Measurements from ENCODE around the gene MPP4.

Gene MPP4, protein sequence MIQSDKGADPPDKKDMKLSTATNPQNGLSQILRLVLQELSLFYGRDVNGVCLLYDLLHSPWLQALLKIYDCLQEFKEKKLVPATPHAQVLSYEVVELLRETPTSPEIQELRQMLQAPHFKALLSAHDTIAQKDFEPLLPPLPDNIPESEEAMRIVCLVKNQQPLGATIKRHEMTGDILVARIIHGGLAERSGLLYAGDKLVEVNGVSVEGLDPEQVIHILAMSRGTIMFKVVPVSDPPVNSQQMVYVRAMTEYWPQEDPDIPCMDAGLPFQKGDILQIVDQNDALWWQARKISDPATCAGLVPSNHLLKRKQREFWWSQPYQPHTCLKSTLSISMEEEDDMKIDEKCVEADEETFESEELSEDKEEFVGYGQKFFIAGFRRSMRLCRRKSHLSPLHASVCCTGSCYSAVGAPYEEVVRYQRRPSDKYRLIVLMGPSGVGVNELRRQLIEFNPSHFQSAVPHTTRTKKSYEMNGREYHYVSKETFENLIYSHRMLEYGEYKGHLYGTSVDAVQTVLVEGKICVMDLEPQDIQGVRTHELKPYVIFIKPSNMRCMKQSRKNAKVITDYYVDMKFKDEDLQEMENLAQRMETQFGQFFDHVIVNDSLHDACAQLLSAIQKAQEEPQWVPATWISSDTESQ

DNA sequence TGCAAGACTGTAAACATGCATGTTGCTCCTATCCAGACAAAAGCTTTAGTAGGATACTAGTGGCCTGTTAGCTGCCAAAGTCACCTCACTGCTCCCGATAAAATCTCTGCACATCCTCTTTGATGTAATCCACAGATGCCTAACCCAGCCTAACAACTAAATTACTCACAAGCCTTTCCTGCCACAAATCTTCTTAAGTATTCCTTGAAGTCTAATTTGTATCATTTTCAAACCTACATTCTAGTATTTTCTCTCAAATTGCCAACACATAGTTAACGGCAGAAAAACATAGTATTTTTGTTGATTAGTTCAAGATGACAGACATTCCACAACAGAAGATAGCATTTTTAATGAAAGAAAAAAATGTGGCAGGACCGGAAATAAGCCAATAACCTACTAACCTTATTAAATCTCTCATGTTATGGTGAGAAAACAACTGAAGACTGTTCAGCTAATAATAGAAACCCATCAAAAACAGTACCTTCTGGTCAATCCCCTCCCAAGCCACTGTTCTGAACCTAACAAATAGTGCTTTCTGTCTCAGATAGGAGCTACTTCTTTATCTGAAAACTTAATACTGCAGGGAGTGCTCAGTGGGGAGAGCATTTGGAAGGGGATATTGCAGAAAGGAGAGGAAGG lies at the start of gene MPP4:
Gene MPP4 (minus strand): TSS at position 57 of the 639 bp plus-strand sequence. CDS start 4,690 bp downstream, outside the sequence.
- DNase-seq = no peak

GRCh38 chr2:201746551-201746950 lies 48.1 kb upstream of the MPP4 start:
- DNase-seq = no peak

DNA sequence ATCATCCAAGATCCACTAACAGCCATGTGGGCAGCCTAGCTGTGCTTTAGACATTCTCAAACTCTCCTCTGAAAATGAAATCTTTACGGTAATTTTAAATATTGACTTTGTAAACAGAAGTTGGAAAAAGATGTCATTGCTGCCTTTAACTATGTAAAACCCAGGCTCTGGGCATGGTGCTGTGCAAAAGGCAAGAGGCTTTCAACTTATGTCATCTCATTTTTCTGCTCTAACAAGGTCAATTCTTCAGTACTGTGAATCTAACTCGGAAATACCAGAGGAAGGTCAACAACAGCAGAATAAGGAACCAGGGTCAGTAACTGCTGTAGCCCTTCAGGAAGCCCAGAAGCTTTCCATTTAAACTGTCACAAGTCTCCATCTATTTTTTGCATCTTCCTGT lies 37.0 kb upstream of the MPP4 start:
- no peak for DNase-seq

DNA sequence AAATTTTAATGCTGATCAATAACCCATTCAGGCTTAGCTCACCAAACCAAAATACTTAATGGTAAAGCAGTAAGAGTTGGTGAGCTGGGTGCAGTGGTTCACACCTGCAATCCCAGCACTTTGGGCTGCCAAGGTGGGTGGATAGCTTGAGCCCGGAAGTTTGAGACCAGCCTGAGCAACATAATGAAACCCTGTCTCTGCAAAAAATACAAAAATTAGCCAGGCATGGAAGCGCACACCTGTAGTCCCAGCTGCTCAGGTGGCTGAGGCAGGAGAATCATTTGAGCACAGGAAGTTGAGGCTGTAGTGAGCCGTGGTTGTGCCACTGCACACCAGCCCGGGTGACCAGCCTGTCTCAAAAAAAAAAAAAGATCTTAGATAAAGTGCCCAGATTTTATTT lies 35.7 kb upstream of the MPP4 start:
- no peak for DNase-seq

GRCh38 chr2:201733544-201733943 lies 35.1 kb upstream of the MPP4 start:
- no peak for DNase-seq

GRCh38 chr2:201730651-201731285 lies 32.3 kb upstream of the MPP4 start:
- no peak for DNase-seq

- no peak for DNase-seq
Measured at GRCh38 chr2:201715459-201715858, 17.0 kb upstream of the MPP4 start.

- DNase-seq = no peak
Measured at GRCh38 chr2:201712726-201713125, 14.3 kb upstream of the MPP4 start.

- no peak for DNase-seq
Measured at GRCh38 chr2:201709747-201710146, 11.3 kb upstream of the MPP4 start.

GRCh38 chr2:201709049-201709448 lies 10.6 kb upstream of the MPP4 start:
- no peak for DNase-seq

GRCh38 chr2:201707753-201708152 lies 9.3 kb upstream of the MPP4 start:
- DNase-seq = no peak

- DNase-seq = no peak
Measured at GRCh38 chr2:201707142-201707541, 8.7 kb upstream of the MPP4 start.

GRCh38 chr2:201704536-201704935 lies 6.1 kb upstream of the MPP4 start:
- no peak for DNase-seq

DNA sequence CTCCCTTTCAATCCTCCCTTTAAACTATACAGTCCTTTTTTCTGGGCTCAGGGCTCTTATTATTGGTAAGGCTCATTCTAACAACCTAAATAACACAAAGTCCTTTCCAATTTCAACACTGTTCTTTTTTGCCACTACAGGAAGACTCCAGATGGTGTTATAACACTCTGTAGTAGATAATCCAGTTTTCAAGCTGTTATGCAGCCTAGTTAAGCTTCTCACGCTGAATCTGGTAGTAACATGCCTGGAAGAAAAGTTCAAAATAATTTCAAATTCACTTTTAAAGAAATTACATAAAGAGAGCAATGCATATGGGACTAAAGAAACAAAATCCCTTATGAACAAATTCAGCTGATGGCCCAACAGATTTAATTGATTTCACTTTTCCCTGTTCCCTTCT lies 3.2 kb upstream of the MPP4 start:
- no peak for DNase-seq

- DNase-seq = no peak
Measured at GRCh38 chr2:201699416-201699815, 972 bp upstream of the MPP4 start.

DNA sequence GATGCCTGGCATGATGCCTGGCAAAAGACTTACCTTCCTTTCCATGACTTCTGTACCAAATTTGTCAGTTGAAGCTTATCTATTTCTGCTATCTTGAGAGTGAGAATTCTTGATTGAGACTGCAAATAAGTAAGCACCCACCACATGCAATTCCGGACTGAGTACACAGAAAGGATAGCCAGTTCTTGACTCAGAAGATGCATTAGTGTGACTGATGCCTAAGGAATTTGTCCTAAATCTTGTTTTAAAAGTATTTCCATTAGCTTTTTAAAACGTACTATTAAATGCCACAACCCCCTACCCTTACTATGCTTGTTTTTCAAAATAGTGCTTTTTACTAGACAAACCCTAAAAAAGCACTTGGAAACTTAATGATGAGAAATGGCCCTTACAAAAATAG lies 545 bp downstream of the MPP4 start:
- no peak for DNase-seq

- DNase-seq = no peak
Measured at GRCh38 chr2:201696151-201696659, 2.2 kb downstream of the MPP4 start.

- no peak for DNase-seq
Measured at GRCh38 chr2:201685156-201685555, 13.3 kb downstream of the MPP4 start.

DNA sequence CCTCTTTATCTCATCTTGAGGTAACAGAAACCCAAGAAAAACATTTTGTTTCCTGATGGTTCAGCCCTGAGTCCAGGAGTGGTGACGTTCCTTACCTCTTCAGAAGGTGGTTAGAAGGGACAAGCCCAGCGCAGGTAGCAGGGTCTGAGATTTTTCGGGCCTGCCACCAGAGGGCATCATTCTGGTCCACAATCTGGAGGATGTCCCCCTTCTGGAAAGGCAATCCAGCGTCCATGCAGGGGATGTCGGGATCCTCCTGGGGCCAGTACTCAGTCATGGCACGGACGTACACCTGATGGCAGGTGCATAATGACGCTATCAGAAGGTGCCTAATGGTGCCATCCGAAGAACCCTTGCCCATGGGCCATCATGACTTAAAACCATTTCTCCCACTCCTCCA lies 17.7 kb downstream of the MPP4 start:
- peak; percentile 9 for DNase-seq

GRCh38 chr2:201678401-201678800 lies 20.0 kb downstream of the MPP4 start:
- DNase-seq = no peak

DNA sequence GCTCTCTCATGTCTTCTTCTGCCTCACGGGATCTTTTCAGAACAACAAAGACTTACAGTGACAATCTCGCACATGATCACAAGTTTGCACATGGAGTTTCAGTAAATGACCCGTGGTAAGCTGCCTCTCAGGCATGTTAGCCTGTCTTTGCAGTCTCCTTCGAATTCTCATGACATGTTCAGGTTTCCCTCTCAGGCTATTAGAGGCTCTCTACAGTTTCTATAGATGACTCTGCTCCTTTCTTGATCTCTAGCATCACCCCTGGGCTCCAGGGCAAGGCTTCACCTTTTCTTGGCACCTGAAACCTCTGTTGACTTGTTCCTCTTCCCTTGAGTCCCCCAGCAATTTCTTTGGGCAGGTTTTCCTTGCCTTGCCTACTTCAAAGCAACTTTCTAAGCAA lies 23.0 kb downstream of the MPP4 start:
- DNase-seq = no peak

GRCh38 chr2:201674794-201675193 lies 23.6 kb downstream of the MPP4 start:
- DNase-seq = no peak

DNA sequence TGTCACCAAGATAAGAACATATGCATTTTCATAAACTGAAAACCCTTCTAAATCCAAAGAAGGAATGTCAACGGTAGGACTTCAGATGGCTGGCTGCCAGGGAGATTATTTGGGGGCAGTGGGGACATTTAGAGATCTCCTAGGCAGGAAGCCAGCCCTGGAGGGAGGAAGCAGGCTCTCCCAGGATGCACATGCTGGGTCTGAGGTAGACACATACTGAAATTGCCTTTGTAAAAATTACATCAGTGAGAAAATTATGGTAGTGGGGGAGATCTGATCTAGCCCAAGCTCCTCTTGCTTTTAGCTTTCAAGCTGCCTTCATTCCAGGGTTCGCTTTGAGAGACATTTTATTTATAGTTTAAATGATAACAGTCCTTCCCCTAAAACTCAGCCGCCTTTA lies 24.1 kb downstream of the MPP4 start:
- no peak for DNase-seq

Measured in CD4-positive, alpha-beta T cell treated with Interleukin-17A for 1 hour (primary cell).